ENCODE measurements around the gene ZKSCAN7. TPM values are rescaled to one million over a fixed set of nuclear protein-coding genes. Genes with fewer than 3 reads are reported as not detected.

The ZKSCAN7 gene
- 24.9 and 27.4 TPM in 2 replicates for total RNA-seq
- 13.4 and 14.0 TPM in 2 replicates for polyA plus RNA-seq

GRCh38 chr3:44554626-44555592 is at the start of gene ZKSCAN7:
Gene ZKSCAN7, plus strand, starts transcription at chr3:44555193. Its CDS starts 1,855 bp downstream, at chr3:44557048.
- Histone ChIP-seq H3K27me3 (peaks cover 21% of the 10 kb centered on the region), H3K9me3 (ENCODE audit: low read depth) (no peaks in the 10 kb centered on the region)
- no peak for TF ChIP-seq CTCF (IDR thresholded peaks at IDR 0.05; ENCODE audit: low read depth, low read length)

GRCh38 chr3:44506556-44506955 is 48.4 kb upstream of the ZKSCAN7 start:
- Histone ChIP-seq H3K36me3 (no peaks in the 10 kb centered on the region), H3K4me3 (no peak overlapping the region), H3K9me3 (ENCODE audit: low read depth) (no peaks in the 10 kb centered on the region), H3K27ac (no peak overlapping the region), H3K4me1 (ENCODE audit: low read depth) (peaks cover 3% of the 10 kb centered on the region), H3K27me3 (no peaks in the 10 kb centered on the region)
- no peak for TF ChIP-seq CTCF (IDR thresholded peaks at IDR 0.05; ENCODE audit: low read depth, low read length)
- DNase-seq (ENCODE audit: low read depth in 1 of 2, low spot score in 1 of 2): no peak

More at GRCh38 chr3:44554626-44555592, at the start of gene ZKSCAN7:
- Histone ChIP-seq H3K4me3 (peak within 1 kb of the TSS; percentile 80), H3K4me1 (ENCODE audit: low read depth) (peaks cover 10% of the 10 kb centered on the region), H3K36me3 (no peaks in the 10 kb centered on the region), H3K27ac (peak within 1 kb of the TSS; percentile 26)
- DNase-seq (ENCODE audit: low read depth in 1 of 2, low spot score in 1 of 2): peak; percentile 71 to 75

GRCh38 chr3:44506961-44507360 is 48.0 kb upstream of the ZKSCAN7 start:
- H3K27me3 ChIP-seq: no peaks in the 10 kb centered on the region
- DNase-seq (ENCODE audit: low read depth in 1 of 2, low spot score in 1 of 2): no peak
- no peaks in the 10 kb centered on the region for H3K36me3 ChIP-seq
- H3K4me3 ChIP-seq: no peak overlapping the region
- TF ChIP-seq CTCF (IDR thresholded peaks at IDR 0.05; ENCODE audit: low read depth, low read length): no peak
- H3K4me1 ChIP-seq (ENCODE audit: low read depth): peaks cover 3% of the 10 kb centered on the region
- H3K27ac ChIP-seq: no peak overlapping the region
- no peaks in the 10 kb centered on the region for H3K9me3 ChIP-seq (ENCODE audit: low read depth)

- peak; percentile 2 to 7 for DNase-seq (ENCODE audit: low read depth in 1 of 2, low spot score in 1 of 2)
- Histone ChIP-seq H3K36me3 (no peaks in the 10 kb centered on the region), H3K9me3 (ENCODE audit: low read depth) (no peaks in the 10 kb centered on the region), H3K27ac (no peak overlapping the region), H3K27me3 (no peaks in the 10 kb centered on the region), H3K4me3 (peak overlapping the region; percentile 93), H3K4me1 (ENCODE audit: low read depth) (peaks cover 3% of the 10 kb centered on the region)
- TF ChIP-seq CTCF (IDR thresholded peaks at IDR 0.05; ENCODE audit: low read depth, low read length): no peak
Measured at GRCh38 chr3:44509393-44509921, 45.5 kb upstream of the ZKSCAN7 start.

- TF ChIP-seq CTCF (IDR thresholded peaks at IDR 0.05; ENCODE audit: low read depth, low read length): no peak
- Histone ChIP-seq H3K27me3 (no peaks in the 10 kb centered on the region), H3K4me1 (ENCODE audit: low read depth) (peaks cover 3% of the 10 kb centered on the region), H3K27ac (peak overlapping the region; percentile 95), H3K9me3 (ENCODE audit: low read depth) (no peaks in the 10 kb centered on the region), H3K36me3 (no peaks in the 10 kb centered on the region), H3K4me3 (peak overlapping the region; percentile 93)
- peak; percentile 3 to 21 for DNase-seq (ENCODE audit: low read depth in 1 of 2, low spot score in 1 of 2)
Measured at GRCh38 chr3:44510000-44510368, 45.0 kb upstream of the ZKSCAN7 start.
